B cell (primary cell): ENCODE results near the gene SHLD1. TPM values are rescaled to one million over a fixed set of nuclear protein-coding genes. Genes with fewer than 3 reads are reported as not detected.

Source experiments
- ATAC-seq: fragments of 200-7000 bp; cut with Tn5 transposase; one replicate; pipeline ENCODE4 v1.10.0; 2021; ENCODE audit warnings: low read depth, mild to moderate bottlenecking, moderate number of reproducible peaks, moderate library complexity
- CTCF ChIA-PET: fragments of 350-600 bp; sonication (Branson Sonifier 250); formaldehyde crosslinking; loops from one replicate; lab custom pipeline; 2021; ENCODE audit warnings: antibody characterized with exemption, inconsistent platforms; lab: Charles Lee
- POLR2A ChIA-PET: fragments of 350-600 bp; sonication (Branson Sonifier 250); formaldehyde crosslinking; loops from one replicate; lab custom pipeline; 2021; ENCODE audit warnings: antibody characterized with exemption; lab: Charles Lee
- DNase-seq: peaks from one replicate; pipeline ENCODE4 v3.0.0; 2013
- H2AFZ ChIP-seq: 2 replicates; pipeline ENCODE4 v1.6.1; 2012; ENCODE audit warnings: mild to moderate bottlenecking, low read depth, low read length; ENCODE audit not compliant: insufficient read depth, poor library complexity, severe bottlenecking
- H3K27ac ChIP-seq, 2 donors: 1 replicate in 1 of 2; 2 replicates in 1 of 2; pipeline ENCODE4 v1.5.1; 2012 to 2013; ENCODE audit warnings: low read length in 2 of 2, mild to moderate bottlenecking in 2 of 2, moderate library complexity in 1 of 2
- H3K27me3 ChIP-seq, 4 experiments: fragments of 200-600 bp in 1 of 4; sonication (generic) in 1 of 4; replicated peaks in 1 of 4; 1 replicate in 2 of 4; 2 replicates in 2 of 4; pipeline versions ENCODE4 v1.6.1 to v1.7.0; 2013 to 2016; ENCODE audit warnings: low read length in 3 of 4, mild to moderate bottlenecking in 2 of 4, mixed read lengths in 1 of 4, moderate library complexity in 1 of 4; ENCODE audit not compliant: insufficient read depth in 4 of 4, control insufficient read depth in 3 of 4; ENCODE audit errors: control extremely low read depth in 1 of 4
- H3K36me3 ChIP-seq, 2 experiments: replicated peaks in 1 of 2; 1 replicate in 1 of 2; 2 replicates in 1 of 2; pipeline versions ENCODE4 v1.6.1 to v1.7.1; 2013; ENCODE audit warnings: low read length in 1 of 2; ENCODE audit not compliant: insufficient read depth in 2 of 2, control insufficient read depth in 1 of 2; ENCODE audit errors: control extremely low read depth in 1 of 2, extremely low read depth in 1 of 2
- H3K4me1 ChIP-seq, 2 donors: fragments of 200-600 bp in 1 of 2; sonication (generic) in 1 of 2; 1 replicate in 1 of 2; 2 replicates in 1 of 2; pipeline versions ENCODE4 v1.5.1 to v1.6.1; 2013 to 2017; ENCODE audit warnings: low read length in 2 of 2; ENCODE audit not compliant: control insufficient read depth in 2 of 2, insufficient read depth in 2 of 2
- H3K4me2 ChIP-seq: replicated peaks from 2 replicates; pipeline ENCODE3; 2012; ENCODE audit warnings: mild to moderate bottlenecking, low read depth, low read length; ENCODE audit not compliant: poor library complexity, severe bottlenecking
- H3K4me3 ChIP-seq, 5 experiments: fragments of 200-600 bp in 1 of 5; sonication (generic) in 1 of 5; 1 replicate in 3 of 5; 2 replicates in 2 of 5; pipeline versions ENCODE4 v1.5.1 to v1.7.0; 2011 to 2016; ENCODE audit warnings: low read length in 4 of 5, mild to moderate bottlenecking in 4 of 5, low read depth in 2 of 5, control low read depth in 1 of 5, moderate library complexity in 1 of 5; ENCODE audit not compliant: insufficient read depth in 1 of 5; ENCODE audit errors: control extremely low read depth in 1 of 5, extremely low read depth in 1 of 5
- H3K79me2 ChIP-seq: fragments of 200-600 bp; sonication (generic); one replicate; pipeline ENCODE4 v1.6.0; 2016; ENCODE audit warnings: low read length; ENCODE audit not compliant: control insufficient read depth, insufficient read depth
- H3K9ac ChIP-seq: fragments of 200-600 bp; sonication (generic); 2 replicates; pipeline ENCODE4 v1.6.1; 2017; ENCODE audit warnings: mild to moderate bottlenecking, low read length, moderate library complexity
- H3K9me3 ChIP-seq, 3 donors: one replicate each; pipeline versions ENCODE4 v1.6.1 to v1.7.1; 2013; ENCODE audit warnings: low read length in 2 of 3; ENCODE audit not compliant: control insufficient read depth in 2 of 3, insufficient read depth in 1 of 3; ENCODE audit errors: control extremely low read depth in 1 of 3
- H4K20me1 ChIP-seq: 2 replicates; pipeline ENCODE4 v1.6.0; 2012; ENCODE audit warnings: mild to moderate bottlenecking, low read length; ENCODE audit not compliant: insufficient read depth, control insufficient read depth, poor library complexity, severe bottlenecking
- H3K27ac Mint-ChIP-seq: one replicate; pipeline ENCODE4 v1.8.0; 2021; ENCODE audit warnings: mixed read lengths
- H3K27me3 Mint-ChIP-seq: one replicate; pipeline ENCODE4 v1.8.0; 2021; ENCODE audit warnings: mixed read lengths
- H3K4me1 Mint-ChIP-seq: one replicate; pipeline ENCODE4 v1.8.0; 2021; ENCODE audit warnings: mixed read lengths
- H3K4me3 Mint-ChIP-seq: one replicate; pipeline ENCODE4 v1.8.0; 2021; ENCODE audit warnings: mixed read lengths
- H3K9me3 Mint-ChIP-seq: one replicate; pipeline ENCODE4 v1.8.0; 2022; ENCODE audit warnings: mixed read lengths; ENCODE audit not compliant: insufficient read depth
- EZH2 ChIP-seq: IDR thresholded peaks from 2 replicates; pipeline ENCODE4 v1.6.1; 2012; ENCODE audit warnings: borderline replicate concordance, low read depth, mild to moderate bottlenecking, moderate library complexity, low read length; ENCODE audit not compliant: insufficient read depth, poor library complexity, severe bottlenecking
- WGBS: methylation state at CpG from one replicate; pipeline ENCODE4 v1.1.5; 2013; ENCODE audit warnings: missing lambda C conversion rate; ENCODE audit not compliant: insufficient coverage; 5-methylcytosine and 5-hydroxymethylcytosine counted together
- intact Hi-C: fragments of 100-400 bp; cut with micrococcal nuclease; formaldehyde crosslinking; loops from one replicate; pipeline ENCODE4 v1.10.0; 2022
- polyA plus RNA-seq: library from polyadenylated mRNA; depleted of rRNA; stranded (reverse); fragments of >200 nt; gene quantifications from 2 replicates; pipeline ENCODE4 v1.2.3, GENCODE V29; 2012
- total RNA-seq, 2 donors: library from RNA; stranded (reverse); fragments of 120-200 nt in 1 of 2; gene quantifications; 1 replicate in 1 of 2; 2 replicates in 1 of 2; pipeline versions ENCODE4 v1.2.3 to v1.2.4, GENCODE V29; 2013 to 2022
- TF ChIP-seq, protein P1 (sequence below): fragments of 200-600 bp; IDR thresholded peaks from one replicate; pipeline ENCODE4 v1.8.0; 2022; ENCODE audit warnings: antibody characterized with exemption, mild to moderate bottlenecking

Gene SHLD1
- total and polyA plus RNA-seq, 2 donors (not counting 1 experiment from before 2014, with no cell fraction given), result 15.4 to 18.5 TPM

DNA sequence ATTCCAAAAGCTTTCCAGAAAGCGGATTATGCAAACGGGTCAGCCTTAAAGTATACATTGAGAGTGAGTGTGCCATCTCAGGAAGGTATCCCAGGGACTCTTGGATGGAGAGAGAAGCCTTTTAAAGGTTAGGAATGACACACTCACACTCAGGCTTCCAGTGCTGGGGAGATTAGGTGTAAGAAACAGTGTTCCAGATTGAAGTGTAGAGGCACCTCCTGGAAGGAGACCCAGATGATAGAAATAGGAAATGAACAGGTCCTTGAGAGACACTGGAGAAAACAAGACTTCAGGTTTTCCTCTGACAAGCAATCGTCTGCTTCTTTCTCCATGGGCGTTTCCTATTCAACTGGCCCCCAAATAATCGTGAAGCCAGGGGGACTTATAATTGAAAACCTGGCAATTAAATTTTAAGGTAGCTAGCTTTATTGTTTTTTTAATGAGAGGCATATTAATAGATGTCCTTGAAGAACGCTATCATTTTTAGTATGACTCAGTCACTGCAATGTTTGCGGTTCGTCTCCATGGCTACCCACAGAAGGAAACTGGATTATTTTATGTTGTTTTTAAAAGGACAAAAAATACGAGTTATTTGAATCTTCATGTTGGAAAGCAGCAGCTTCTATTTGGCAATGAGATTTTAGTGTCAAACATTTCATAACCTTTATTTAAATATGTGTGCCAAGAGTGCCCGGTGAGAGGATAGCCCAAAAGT, 114.8 kb downstream of the SHLD1 start:
- ATAC-seq (no peak), DNase-seq (no peak)
- no peak overlapping the region for H3K4me2 ChIP-seq

DNA sequence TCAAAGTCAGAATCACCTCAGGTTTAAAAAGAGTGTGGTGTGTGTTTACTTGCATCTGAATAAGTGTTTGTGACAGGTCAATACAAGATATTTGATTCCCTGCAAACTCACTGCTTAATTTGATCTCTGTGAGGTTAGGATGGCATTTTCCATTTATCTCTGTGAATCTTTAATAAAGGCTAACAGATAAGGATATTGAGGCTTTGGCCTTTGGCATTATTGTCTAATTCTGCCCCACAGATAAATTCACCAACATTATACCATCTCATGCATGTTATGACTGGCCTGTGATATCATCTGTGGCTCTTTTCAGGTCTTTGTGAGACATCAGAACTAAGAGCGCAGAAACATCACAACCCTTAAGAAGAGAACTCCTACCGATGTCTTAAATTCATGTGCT, 115.4 kb downstream of the SHLD1 start:
- Mint-ChIP-seq H3K27ac (no peak overlapping the region), H3K4me1 (no peaks in the 10 kb centered on the region)

More for the DNA sequence above, 114.8 kb downstream of the SHLD1 start:
- Mint-ChIP-seq H3K27ac (no peak overlapping the region), H3K4me1 (no peaks in the 10 kb centered on the region), H3K27me3 (no peaks in the 10 kb centered on the region), H3K9me3 (no peaks in the 10 kb centered on the region), H3K4me3 (no peak overlapping the region)
- WGBS, result 86% methylated on average over 1 of the region's 10 CpGs
- no peaks in the 10 kb centered on the region for H3K9me3 ChIP-seq
- peaks cover 0 to 12% of the 10 kb centered on the region in 2 experiments for H3K36me3 ChIP-seq
- no peak overlapping the region for H2AFZ ChIP-seq
- CTCF ChIA-PET, result no interaction called here
- TF ChIP-seq, protein P1, sequence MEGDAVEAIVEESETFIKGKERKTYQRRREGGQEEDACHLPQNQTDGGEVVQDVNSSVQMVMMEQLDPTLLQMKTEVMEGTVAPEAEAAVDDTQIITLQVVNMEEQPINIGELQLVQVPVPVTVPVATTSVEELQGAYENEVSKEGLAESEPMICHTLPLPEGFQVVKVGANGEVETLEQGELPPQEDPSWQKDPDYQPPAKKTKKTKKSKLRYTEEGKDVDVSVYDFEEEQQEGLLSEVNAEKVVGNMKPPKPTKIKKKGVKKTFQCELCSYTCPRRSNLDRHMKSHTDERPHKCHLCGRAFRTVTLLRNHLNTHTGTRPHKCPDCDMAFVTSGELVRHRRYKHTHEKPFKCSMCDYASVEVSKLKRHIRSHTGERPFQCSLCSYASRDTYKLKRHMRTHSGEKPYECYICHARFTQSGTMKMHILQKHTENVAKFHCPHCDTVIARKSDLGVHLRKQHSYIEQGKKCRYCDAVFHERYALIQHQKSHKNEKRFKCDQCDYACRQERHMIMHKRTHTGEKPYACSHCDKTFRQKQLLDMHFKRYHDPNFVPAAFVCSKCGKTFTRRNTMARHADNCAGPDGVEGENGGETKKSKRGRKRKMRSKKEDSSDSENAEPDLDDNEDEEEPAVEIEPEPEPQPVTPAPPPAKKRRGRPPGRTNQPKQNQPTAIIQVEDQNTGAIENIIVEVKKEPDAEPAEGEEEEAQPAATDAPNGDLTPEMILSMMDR, result no peak
- TF ChIP-seq EZH2, result no peak
- no peaks in the 10 kb centered on the region for H4K20me1 ChIP-seq
- intact Hi-C loops, result no loop called here
- no peaks in the 10 kb centered on the region for H3K79me2 ChIP-seq
- no peaks in the 10 kb centered on the region for H3K27me3 ChIP-seq
- H3K4me3 ChIP-seq, result no peak overlapping the region
- POLR2A ChIA-PET, result no interaction called here
- no peak overlapping the region for H3K9ac ChIP-seq
- no peaks in the 10 kb centered on the region for H3K4me1 ChIP-seq
- no peak overlapping the region for H3K27ac ChIP-seq

More for the DNA sequence above, 115.4 kb downstream of the SHLD1 start:
- Histone ChIP-seq H3K9ac (no peak overlapping the region), H3K79me2 (no peaks in the 10 kb centered on the region), H3K9me3 (no peaks in the 10 kb centered on the region), H3K36me3 (peaks cover 0 to 12% of the 10 kb centered on the region in 2 experiments), H3K4me1 (no peaks in the 10 kb centered on the region), H4K20me1 (no peaks in the 10 kb centered on the region), H3K4me3 (no peak overlapping the region), H3K27ac (no peak overlapping the region), H3K27me3 (no peaks in the 10 kb centered on the region), H3K4me2 (no peak overlapping the region), H2AFZ (no peak overlapping the region)
- no peak for TF ChIP-seq EZH2
- TF ChIP-seq, protein P1, result no peak
- no peaks in the 10 kb centered on the region for H3K9me3 Mint-ChIP-seq
- ATAC-seq (no peak), DNase-seq (no peak)
- 100% methylated on average over 1 of the region's 2 CpGs for WGBS
- ChIA-PET CTCF (no interaction called here), POLR2A (no interaction called here)
- H3K4me3 Mint-ChIP-seq, result no peak overlapping the region
- H3K27me3 Mint-ChIP-seq, result peaks cover under 1% of the 10 kb centered on the region
- intact Hi-C loops, result no loop called here
